Activated CD4-positive, alpha-beta T cell treated with anti-CD3 and anti-CD28 coated beads for 48 hours (primary cell): ENCODE data around the gene PSAT1.

Experiments used
- DNase-seq: peaks from one replicate; pipeline ENCODE4 v3.0.0-alpha.2; 2020

Gene PSAT1

GRCh38 chr9:78370991-78371390 lies 74.1 kb downstream of the PSAT1 start:
- no peak for DNase-seq

GRCh38 chr9:78371981-78372380 lies 75.1 kb downstream of the PSAT1 start:
- DNase-seq = no peak
